A172 (cell line): ENCODE results near the gene FBXO41. TPM values are rescaled to one million over a fixed set of nuclear protein-coding genes. Genes with fewer than 3 reads are reported as not detected.
A peak's percentile ranks its signal among the peaks of the same experiment; 100 is the strongest.

ENCODE experiments used
- DNase-seq: peaks from one replicate; pipeline ENCODE4 v3.0.0-alpha.2; 2015; ENCODE audit warnings: low spot score
- total RNA-seq: library from RNA; depleted of rRNA; stranded (reverse); fragments of >200 nt; shearing (Covaris generic); gene quantifications from 2 replicates; pipeline ENCODE4 v1.2.3, GENCODE V29; 2014; rRNA removed

Gene FBXO41, protein sequence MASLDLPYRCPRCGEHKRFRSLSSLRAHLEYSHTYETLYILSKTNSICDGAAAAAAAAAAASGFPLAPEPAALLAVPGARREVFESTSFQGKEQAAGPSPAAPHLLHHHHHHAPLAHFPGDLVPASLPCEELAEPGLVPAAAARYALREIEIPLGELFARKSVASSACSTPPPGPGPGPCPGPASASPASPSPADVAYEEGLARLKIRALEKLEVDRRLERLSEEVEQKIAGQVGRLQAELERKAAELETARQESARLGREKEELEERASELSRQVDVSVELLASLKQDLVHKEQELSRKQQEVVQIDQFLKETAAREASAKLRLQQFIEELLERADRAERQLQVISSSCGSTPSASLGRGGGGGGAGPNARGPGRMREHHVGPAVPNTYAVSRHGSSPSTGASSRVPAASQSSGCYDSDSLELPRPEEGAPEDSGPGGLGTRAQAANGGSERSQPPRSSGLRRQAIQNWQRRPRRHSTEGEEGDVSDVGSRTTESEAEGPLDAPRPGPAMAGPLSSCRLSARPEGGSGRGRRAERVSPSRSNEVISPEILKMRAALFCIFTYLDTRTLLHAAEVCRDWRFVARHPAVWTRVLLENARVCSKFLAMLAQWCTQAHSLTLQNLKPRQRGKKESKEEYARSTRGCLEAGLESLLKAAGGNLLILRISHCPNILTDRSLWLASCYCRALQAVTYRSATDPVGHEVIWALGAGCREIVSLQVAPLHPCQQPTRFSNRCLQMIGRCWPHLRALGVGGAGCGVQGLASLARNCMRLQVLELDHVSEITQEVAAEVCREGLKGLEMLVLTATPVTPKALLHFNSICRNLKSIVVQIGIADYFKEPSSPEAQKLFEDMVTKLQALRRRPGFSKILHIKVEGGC
- total RNA-seq = 2.4 and 2.9 TPM in 2 replicates

- DNase-seq = peak; percentile 23
These were observed at the start of gene FBXO41 for GRCh38 chr2:73284296-73285158. FBXO41 (minus strand) TSS chr2:73284478; CDS start chr2:73269630, 14,848 bp downstream.

DNA sequence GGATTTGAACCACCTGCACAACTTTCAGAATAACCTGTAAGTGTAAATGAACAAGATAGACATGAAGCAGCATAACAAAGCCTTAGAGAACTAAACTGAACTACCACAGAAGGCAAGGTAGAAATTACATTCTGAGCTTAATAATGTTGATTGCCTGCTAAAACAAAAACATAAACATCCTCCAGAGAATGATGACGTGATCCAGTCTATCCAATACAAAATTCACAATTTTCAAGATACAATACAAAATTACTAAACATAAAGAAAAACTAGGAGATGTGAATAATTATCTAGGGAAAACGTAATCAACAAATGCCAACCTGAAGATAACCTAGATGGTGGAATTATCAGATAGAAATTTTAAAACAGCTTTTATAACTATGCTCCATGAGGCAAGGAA is 49.8 kb upstream of the FBXO41 start:
- DNase-seq = no peak

DNA sequence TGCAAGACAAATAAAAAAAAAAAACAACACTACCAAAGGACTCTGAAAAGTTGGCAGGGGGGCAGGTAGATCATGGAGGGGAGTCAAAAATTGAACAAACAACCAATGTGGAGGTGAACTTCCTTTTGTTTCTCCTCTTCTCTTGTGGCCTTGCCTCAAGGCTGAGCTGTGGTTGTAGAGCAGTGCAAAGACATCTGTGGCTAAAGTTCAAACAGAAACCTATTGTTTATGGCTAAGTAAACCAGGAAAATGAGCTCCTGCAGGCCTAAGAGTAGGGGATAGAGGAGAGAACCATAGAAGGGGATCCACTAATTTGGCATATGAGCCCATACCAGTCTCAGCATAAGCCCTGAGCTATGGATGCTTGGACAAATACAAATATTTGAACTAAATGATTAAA is 49.3 kb upstream of the FBXO41 start:
- no peak for DNase-seq

- no peak for DNase-seq
These were observed 39.9 kb upstream of the FBXO41 start for GRCh38 chr2:73324126-73324725.

DNA sequence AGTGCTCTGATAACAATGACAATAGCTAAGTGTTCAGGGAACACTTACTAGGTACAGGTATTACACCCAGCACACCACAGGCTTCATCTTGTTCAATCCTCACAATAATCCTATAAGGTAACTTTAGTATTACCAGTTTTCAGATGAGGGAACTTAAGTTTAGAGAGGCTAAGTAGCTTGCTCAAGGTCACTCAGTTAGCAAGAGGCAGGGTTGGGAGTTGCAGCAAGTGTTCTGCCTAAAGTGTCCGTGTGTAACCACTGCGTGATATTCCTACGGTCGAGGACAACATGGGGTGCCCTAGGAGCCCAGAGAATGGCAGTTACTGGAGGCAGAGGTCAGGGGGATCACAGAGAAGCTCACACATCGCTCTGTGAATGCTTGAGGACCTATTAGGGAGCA is 39.3 kb upstream of the FBXO41 start:
- no peak for DNase-seq

DNA sequence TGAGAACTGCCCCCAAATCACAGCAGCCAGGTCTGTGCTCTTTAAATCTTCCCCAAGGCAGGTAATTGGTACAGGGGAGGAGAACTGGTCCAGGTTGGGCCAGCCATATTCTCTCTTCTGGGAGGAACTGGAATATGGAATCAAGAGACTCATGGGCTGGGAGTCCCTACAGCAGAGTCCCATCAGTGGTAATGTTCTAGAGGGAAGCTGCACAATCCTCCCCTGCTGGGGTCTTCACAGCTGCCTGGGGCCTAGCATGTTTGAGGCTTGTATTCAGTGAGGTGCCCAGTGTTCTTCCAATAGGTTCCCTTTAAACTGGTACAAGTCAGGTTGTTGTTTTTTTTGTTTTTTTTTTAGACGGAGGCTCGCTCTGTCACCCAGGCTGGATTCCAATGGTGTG is 30.2 kb upstream of the FBXO41 start:
- no peak for DNase-seq

GRCh38 chr2:73307720-73308119 is 23.4 kb upstream of the FBXO41 start:
- no peak for DNase-seq

GRCh38 chr2:73301636-73302035 is 17.4 kb upstream of the FBXO41 start:
- no peak for DNase-seq

DNA sequence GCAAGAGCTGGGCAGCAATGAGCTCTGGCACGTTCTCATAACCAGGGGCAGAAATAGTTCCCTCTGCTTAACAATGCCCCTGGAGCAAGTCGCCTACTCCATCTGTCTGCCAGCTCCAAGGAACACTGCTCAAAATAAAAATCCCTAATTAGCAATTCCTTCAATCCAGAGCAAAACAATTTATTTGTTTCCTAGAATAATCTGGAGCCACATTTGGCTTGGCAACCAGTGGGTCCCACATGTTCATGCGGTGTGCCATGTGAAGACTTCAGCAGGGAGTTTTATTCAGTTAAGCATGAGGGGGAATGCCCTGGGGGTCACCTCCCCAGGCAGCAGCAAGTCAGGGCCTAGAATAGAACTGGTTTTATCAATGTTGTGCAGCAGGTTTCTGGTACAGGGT is 16.6 kb upstream of the FBXO41 start:
- DNase-seq = no peak

DNA sequence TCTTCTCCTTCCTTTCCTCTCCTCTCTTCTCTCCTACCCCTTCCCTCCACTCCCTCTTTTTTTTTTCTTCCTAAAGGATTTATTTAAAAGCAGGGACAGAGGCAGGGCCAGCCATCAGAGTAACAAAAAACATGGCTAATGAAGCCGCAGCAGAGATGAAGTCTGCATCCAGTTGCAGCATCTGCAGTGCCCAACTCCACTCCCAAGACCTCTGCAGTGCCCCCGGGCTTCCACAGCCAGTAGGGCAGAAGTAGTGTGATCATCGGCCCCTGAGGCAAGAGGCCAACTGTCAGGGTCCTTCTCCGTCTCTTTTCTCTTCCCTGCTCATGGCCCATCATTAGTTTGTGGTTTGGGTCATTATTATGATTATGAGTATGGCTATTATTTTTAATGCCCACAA is 13.3 kb upstream of the FBXO41 start:
- no peak for DNase-seq

DNA sequence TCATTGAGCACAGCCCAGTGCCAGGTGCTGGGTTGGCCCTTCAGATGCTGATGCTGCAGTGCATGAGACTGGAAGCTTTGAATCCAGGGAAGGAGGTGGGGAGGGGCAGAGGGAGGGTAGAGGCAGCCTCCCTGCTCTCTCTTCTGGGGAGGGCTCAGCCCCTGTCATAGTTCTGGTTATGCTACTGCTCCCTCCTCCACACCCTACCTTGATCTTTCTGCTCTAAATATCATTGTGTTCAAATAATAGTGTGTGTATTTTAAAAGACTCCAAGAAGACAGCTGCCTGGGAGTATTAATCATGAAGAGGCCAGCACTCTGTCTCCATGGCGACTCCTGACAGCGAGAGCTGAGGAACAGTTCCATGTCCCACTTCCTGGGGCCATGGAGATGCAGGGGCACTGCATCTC is 12.9 kb upstream of the FBXO41 start:
- DNase-seq = peak; percentile 39

GRCh38 chr2:73295751-73296400 is 11.6 kb upstream of the FBXO41 start:
- DNase-seq = peak; percentile 88

GRCh38 chr2:73294239-73294638 is 10.0 kb upstream of the FBXO41 start:
- DNase-seq = no peak

GRCh38 chr2:73293534-73294171 is 9.4 kb upstream of the FBXO41 start, which contains the start of gene EGR4:
EGR4 (minus strand) TSS chr2:73293548; CDS start chr2:73293317, 231 bp downstream.
- peak; percentile 75 for DNase-seq

- no peak for DNase-seq
These were observed 8.7 kb upstream of the FBXO41 start for GRCh38 chr2:73292906-73293533.

- DNase-seq = no peak
These were observed 8.1 kb upstream of the FBXO41 start for GRCh38 chr2:73292316-73292905.

GRCh38 chr2:73291461-73292315 is 7.4 kb upstream of the FBXO41 start:
- DNase-seq = no peak

- no peak for DNase-seq
These were observed 6.8 kb upstream of the FBXO41 start for GRCh38 chr2:73291093-73291460.
